NCI-H2227 treated with DMSO at 0.1 percent for 48 hours (cell line): ENCODE data around the gene CCN6.

Experiments
- DNase-seq: peaks from one replicate; lab custom pipeline; 2025; lab: John Stamatoyannopoulos, UW

The CCN6 gene

DNA sequence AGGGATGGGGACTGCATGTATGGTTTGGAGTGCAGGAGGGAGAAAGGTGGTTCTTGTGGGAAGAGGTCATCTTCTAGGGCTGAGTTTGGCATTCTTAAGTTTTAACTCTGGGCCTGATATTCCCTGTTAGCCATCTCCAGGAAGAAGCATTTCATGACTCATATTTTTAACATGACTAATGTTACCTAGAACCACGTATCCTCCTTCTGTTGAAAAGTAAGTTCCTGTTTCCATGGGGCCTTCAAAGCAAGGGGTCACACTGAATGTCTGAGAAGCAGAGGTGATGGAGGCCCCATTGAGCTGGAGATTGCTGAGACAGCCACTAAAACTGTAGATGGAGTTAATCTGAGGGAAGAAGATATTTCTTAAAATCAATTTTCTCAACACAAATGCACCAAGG, 63.6 kb downstream of the CCN6 start:
- DNase-seq, result no peak

DNA sequence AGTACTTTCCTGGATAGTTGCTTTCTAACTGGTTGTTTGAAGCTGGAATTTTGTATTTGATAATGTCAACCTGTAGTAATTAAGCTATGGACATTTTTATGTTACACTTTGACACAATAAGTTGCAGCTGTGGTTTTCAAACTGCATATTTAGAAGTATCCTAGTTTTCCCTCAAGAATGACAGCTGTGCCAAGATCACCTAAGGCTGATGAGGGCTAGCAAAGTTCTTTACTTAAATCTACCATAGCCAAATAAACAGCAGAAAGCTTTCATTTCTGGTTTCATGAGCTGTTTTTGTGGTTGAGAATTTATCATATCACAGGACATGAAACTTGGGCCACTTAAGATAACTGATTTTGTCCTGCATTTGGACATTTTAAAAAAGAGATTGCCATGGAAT, 64.1 kb downstream of the CCN6 start:
- no peak for DNase-seq
